Vagina (tissue), 2 donors: ENCODE results near the gene PIWIL4.

Experiments used
- POLR2A ChIP-seq, 2 donors: fragments of 450-650 bp; IDR thresholded peaks; one replicate each; pipeline ENCODE4 v1.6.1; 2017; ENCODE audit warnings: antibody characterized with exemption in 2 of 2, mild to moderate bottlenecking in 2 of 2, moderate library complexity in 2 of 2
- POLR2AphosphoS5 ChIP-seq, 2 donors: sonication (generic); formaldehyde crosslinking; IDR thresholded peaks; one replicate each; pipeline ENCODE4 v1.9.0; 2017; ENCODE audit warnings: antibody characterized with exemption in 2 of 2, mild to moderate bottlenecking in 2 of 2, low read depth in 1 of 2; ENCODE audit not compliant: insufficient read depth in 1 of 2
- TF ChIP-seq, protein P1 (sequence below), 3 experiments: fragments of 450-650 bp in 2 of 3; fragments of 200-600 bp in 1 of 3; sonication (generic) in 1 of 3; IDR thresholded peaks; one replicate each; pipeline ENCODE4 v1.5.1; 2017 to 2019; ENCODE audit warnings: antibody characterized with exemption in 3 of 3, mild to moderate bottlenecking in 2 of 3, moderate library complexity in 2 of 3

DNA sequence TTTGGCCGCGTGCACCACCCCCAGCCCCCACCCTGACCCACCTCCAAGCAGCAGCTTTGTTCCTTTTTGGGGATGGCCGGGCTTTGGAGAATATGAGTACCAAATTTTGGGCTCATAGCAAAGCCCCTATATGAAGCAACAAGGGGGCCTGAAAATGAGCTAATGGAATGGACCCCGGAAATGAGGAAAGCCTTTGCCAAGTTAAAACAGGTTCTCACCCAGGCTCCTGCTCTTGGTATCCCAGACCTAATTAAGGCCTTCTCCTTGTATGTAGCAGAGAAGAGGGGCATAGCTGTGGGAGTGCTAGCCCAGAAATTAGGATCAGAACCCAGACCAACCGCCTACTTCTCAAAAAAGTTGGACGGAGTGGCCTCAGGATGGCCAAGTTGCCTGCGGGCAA lies 87.0 kb downstream of the PIWIL4 start:
- TF ChIP-seq, protein P1, sequence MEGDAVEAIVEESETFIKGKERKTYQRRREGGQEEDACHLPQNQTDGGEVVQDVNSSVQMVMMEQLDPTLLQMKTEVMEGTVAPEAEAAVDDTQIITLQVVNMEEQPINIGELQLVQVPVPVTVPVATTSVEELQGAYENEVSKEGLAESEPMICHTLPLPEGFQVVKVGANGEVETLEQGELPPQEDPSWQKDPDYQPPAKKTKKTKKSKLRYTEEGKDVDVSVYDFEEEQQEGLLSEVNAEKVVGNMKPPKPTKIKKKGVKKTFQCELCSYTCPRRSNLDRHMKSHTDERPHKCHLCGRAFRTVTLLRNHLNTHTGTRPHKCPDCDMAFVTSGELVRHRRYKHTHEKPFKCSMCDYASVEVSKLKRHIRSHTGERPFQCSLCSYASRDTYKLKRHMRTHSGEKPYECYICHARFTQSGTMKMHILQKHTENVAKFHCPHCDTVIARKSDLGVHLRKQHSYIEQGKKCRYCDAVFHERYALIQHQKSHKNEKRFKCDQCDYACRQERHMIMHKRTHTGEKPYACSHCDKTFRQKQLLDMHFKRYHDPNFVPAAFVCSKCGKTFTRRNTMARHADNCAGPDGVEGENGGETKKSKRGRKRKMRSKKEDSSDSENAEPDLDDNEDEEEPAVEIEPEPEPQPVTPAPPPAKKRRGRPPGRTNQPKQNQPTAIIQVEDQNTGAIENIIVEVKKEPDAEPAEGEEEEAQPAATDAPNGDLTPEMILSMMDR (IDR thresholded peaks at IDR 0.05): no peak
- TF ChIP-seq POLR2A (IDR thresholded peaks at IDR 0.05): no peak
- no peak for TF ChIP-seq POLR2AphosphoS5 (IDR thresholded peaks at IDR 0.05; ENCODE audit: insufficient read depth in 1 of 2, low read depth in 1 of 2)
